ENCODE measurements around the gene TM7SF3. TPM values are rescaled to one million over a fixed set of nuclear protein-coding genes. Genes with fewer than 3 reads are reported as not detected.

The TM7SF3 gene
- total RNA-seq, 1 experiment from 2014 or later, result 114 TPM

GRCh38 chr12:27015730-27016076 lies 1.5 kb upstream of the TM7SF3 start:
- TF ChIP-seq EZH2phosphoT487 (IDR thresholded peaks at IDR 0.05; ENCODE audit: borderline replicate concordance, low read length) (no peak), CTCF (conservative IDR thresholded peaks at IDR 0.05; ENCODE audit: low read depth, low read length) (peak; percentile 71)
- peaks cover 32% of the 10 kb centered on the region for H3K79me2 ChIP-seq (ENCODE audit: low read length)
- H3K9me2 ChIP-seq (replicated peaks; ENCODE audit: low read length), result no peaks in the 10 kb centered on the region
- H3K4me2 ChIP-seq (ENCODE audit: low read length), result peak overlapping the region; percentile 97
- intact Hi-C loops (cut with micrococcal nuclease), result loop anchor here (1.0 to 5.0 kb wide), 4 partner anchors 108 to 687 kb away; partner anchors contain the start of gene STK38L
- BruUV-seq (replicated peaks), result no TSS peak
- no peak overlapping the region for H3K27ac ChIP-seq (ENCODE audit: low read length)
- no peak for ATAC-seq
- no peaks in the 10 kb centered on the region for H3K27me3 ChIP-seq (ENCODE audit: low read length)
- no peaks in the 10 kb centered on the region for H3K36me3 ChIP-seq (ENCODE audit: low read depth, low read length)
- H4K20me1 ChIP-seq (ENCODE audit: low read length), result no peaks in the 10 kb centered on the region
- no peaks in the 10 kb centered on the region for H3F3A ChIP-seq (ENCODE audit: low read length, unreplicated experiment)
- DNase-seq, result peak; percentile 76
- CTCF ChIA-PET, result interaction anchor here (0.6 to 2.3 kb wide), 30 partner anchors 8 to 1585 kb away, joined by 3 to 31 read pairs (median 4); partner anchors contain the start of gene STK38L
- peak overlapping the region; percentile 15; the same call in 1 of the 2 replicates for H3K4me3 ChIP-seq (ENCODE audit: low read length)
- H3K9me3 ChIP-seq (ENCODE audit: low read length), result no peaks in the 10 kb centered on the region
- H2AFZ ChIP-seq (ENCODE audit: low read length), result peak overlapping the region; percentile 99
- H3K4me1 ChIP-seq (ENCODE audit: insufficient read depth, low read length), result peaks cover 29% of the 10 kb centered on the region
- H3K9ac ChIP-seq (ENCODE audit: low read length), result no peak overlapping the region
- POLR2A ChIA-PET (ENCODE audit: unreplicated experiment), result interaction anchor here (0.5 to 0.7 kb wide), 5 partner anchors 8 to 164 kb away, joined by 3 to 16 read pairs (median 3); no protein-coding TSS in a partner anchor

GRCh38 chr12:27014859-27015729 lies 910 bp upstream of the TM7SF3 start:
- TF ChIP-seq EZH2phosphoT487 (IDR thresholded peaks at IDR 0.05; ENCODE audit: borderline replicate concordance, low read length), result no peak
- TF ChIP-seq CTCF (conservative IDR thresholded peaks at IDR 0.05; ENCODE audit: low read depth, low read length), result no peak
- Histone ChIP-seq H4K20me1 (ENCODE audit: low read length) (no peaks in the 10 kb centered on the region), H3F3A (ENCODE audit: low read length, unreplicated experiment) (no peaks in the 10 kb centered on the region), H3K79me2 (ENCODE audit: low read length) (peaks cover 38% of the 10 kb centered on the region), H3K4me3 (ENCODE audit: low read length) (peak overlapping the region; percentile 89), H3K9me3 (ENCODE audit: low read length) (no peaks in the 10 kb centered on the region), H3K9me2 (replicated peaks; ENCODE audit: low read length) (no peaks in the 10 kb centered on the region), H2AFZ (ENCODE audit: low read length) (peak overlapping the region; percentile 99), H3K4me1 (ENCODE audit: insufficient read depth, low read length) (peaks cover 33% of the 10 kb centered on the region), H3K36me3 (ENCODE audit: low read depth, low read length) (no peaks in the 10 kb centered on the region), H3K27me3 (ENCODE audit: low read length) (no peaks in the 10 kb centered on the region), H3K9ac (ENCODE audit: low read length) (peak overlapping the region; percentile 65), H3K27ac (ENCODE audit: low read length) (peak overlapping the region; percentile 51), H3K4me2 (ENCODE audit: low read length) (peak overlapping the region; percentile 97)
- no peak for DNase-seq
- intact Hi-C loops (cut with micrococcal nuclease), result loop anchor here (1.0 to 5.0 kb wide), 10 partner anchors 77 to 687 kb away; partner anchors contain the start of genes FGFR1OP2 and STK38L
- no TSS peak for BruUV-seq (replicated peaks)
- peak; percentile 17; the same call in 1 of the 2 replicates for ATAC-seq
- POLR2A ChIA-PET (ENCODE audit: unreplicated experiment), result interaction anchor here (0.7 kb wide), 1 partner anchor 165 kb away, joined by 4 read pairs; no protein-coding TSS in a partner anchor
- CTCF ChIA-PET, result interaction anchor here (0.6 to 2.3 kb wide), 15 partner anchors 9 to 1584 kb away, joined by 3 to 31 read pairs (median 5); partner anchors contain the start of gene STK38L
